Measurements from ENCODE around the gene PEX6. TPM values are rescaled to one million over a fixed set of nuclear protein-coding genes. Genes with fewer than 3 reads are reported as not detected.

Gene PEX6
- total RNA-seq, 2 experiments from 2014 or later: 23.8 to 24.7 TPM

DNA sequence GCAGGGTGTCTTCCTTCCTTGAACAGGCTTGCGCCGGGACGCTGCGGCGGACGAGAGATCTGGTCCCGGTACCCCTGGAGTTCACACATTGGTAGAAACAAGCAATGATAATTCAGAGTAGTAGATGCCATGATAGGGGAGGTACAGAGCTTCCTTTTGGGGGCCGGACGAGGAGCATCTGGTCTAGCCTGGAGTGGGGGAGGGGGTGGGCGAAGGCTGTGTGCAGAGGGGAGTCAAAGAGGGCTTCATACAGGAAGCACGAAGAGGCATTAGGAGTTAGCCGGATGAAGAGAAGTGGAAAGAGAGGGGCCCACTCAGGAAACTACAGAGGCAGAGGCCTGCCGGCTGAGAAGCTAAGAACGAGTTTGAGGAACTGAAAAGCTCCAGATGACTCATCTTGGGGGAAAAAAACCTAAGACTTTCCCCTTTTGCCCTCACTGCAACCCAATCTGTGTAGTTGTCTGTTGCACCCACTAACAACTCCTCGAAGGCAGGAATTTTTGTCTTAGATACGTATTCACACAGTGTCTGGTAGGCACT, 49.1 kb downstream of the PEX6 start:
- TSS peak; percentile 63 for BruUV-seq (replicated peaks)
- peaks cover 44% of the 10 kb centered on the region for H3K36me3 ChIP-seq (ENCODE audit: insufficient read depth, low read length)
- TF ChIP-seq, protein P1, sequence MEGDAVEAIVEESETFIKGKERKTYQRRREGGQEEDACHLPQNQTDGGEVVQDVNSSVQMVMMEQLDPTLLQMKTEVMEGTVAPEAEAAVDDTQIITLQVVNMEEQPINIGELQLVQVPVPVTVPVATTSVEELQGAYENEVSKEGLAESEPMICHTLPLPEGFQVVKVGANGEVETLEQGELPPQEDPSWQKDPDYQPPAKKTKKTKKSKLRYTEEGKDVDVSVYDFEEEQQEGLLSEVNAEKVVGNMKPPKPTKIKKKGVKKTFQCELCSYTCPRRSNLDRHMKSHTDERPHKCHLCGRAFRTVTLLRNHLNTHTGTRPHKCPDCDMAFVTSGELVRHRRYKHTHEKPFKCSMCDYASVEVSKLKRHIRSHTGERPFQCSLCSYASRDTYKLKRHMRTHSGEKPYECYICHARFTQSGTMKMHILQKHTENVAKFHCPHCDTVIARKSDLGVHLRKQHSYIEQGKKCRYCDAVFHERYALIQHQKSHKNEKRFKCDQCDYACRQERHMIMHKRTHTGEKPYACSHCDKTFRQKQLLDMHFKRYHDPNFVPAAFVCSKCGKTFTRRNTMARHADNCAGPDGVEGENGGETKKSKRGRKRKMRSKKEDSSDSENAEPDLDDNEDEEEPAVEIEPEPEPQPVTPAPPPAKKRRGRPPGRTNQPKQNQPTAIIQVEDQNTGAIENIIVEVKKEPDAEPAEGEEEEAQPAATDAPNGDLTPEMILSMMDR (conservative IDR thresholded peaks at IDR 0.05; ENCODE audit: low read length): no peak
- no peak for TF ChIP-seq EZH2phosphoT487 (IDR thresholded peaks at IDR 0.05; ENCODE audit: borderline replicate concordance, low read depth, low read length)
- H3K9me3 ChIP-seq (ENCODE audit: low read length): no peaks in the 10 kb centered on the region
- H3K4me2 ChIP-seq (ENCODE audit: low read length): peak overlapping the region; percentile 92
- ChIA-PET CTCF (ENCODE audit: unreplicated experiment) (interaction anchor here (0.6 to 1.3 kb wide), 5 partner anchors 92 to 422 kb away, joined by 3 to 14 read pairs (median 6); partner anchors contain the start of gene DNPH1), POLR2A (interaction anchor here (0.5 to 2.5 kb wide), 22 partner anchors 12 to 611 kb away, joined by 3 to 18 read pairs (median 5); partner anchors contain the start of genes ABCC10, CUL7, CUL9 and KLHDC3)
- intact Hi-C loops (cut with micrococcal nuclease; ENCODE audit: unreplicated experiment): loop anchor here (1.0 kb wide), 3 partner anchors 49 to 84 kb away; partner anchors contain the start of genes KLHDC3, PEX6 and PPP2R5D
- H3K27ac ChIP-seq (ENCODE audit: low read depth, low read length, poor library complexity, severe bottlenecking): peak overlapping the region; percentile 94
- peaks cover 48% of the 10 kb centered on the region for H3K79me2 ChIP-seq (ENCODE audit: insufficient read depth, low read depth, low read length)
- peak; percentile 95 for DNase-seq (ENCODE audit: low spot score)
- peak overlapping the region; percentile 84 for H3K4me3 ChIP-seq (ENCODE audit: low read depth, low read length, poor library complexity, severe bottlenecking)
- H3K9me2 ChIP-seq (ENCODE audit: insufficient read depth, low read length): no peaks in the 10 kb centered on the region
- peaks cover 33% of the 10 kb centered on the region for H3K4me1 ChIP-seq (ENCODE audit: insufficient read depth, low read length, poor library complexity, severe bottlenecking)
- peaks cover 23% of the 10 kb centered on the region for H4K20me1 ChIP-seq (ENCODE audit: insufficient read depth, low read length)
- peak overlapping the region; percentile 20; the same call in 1 of the 2 replicates for H2AFZ ChIP-seq (ENCODE audit: low read length)

DNA sequence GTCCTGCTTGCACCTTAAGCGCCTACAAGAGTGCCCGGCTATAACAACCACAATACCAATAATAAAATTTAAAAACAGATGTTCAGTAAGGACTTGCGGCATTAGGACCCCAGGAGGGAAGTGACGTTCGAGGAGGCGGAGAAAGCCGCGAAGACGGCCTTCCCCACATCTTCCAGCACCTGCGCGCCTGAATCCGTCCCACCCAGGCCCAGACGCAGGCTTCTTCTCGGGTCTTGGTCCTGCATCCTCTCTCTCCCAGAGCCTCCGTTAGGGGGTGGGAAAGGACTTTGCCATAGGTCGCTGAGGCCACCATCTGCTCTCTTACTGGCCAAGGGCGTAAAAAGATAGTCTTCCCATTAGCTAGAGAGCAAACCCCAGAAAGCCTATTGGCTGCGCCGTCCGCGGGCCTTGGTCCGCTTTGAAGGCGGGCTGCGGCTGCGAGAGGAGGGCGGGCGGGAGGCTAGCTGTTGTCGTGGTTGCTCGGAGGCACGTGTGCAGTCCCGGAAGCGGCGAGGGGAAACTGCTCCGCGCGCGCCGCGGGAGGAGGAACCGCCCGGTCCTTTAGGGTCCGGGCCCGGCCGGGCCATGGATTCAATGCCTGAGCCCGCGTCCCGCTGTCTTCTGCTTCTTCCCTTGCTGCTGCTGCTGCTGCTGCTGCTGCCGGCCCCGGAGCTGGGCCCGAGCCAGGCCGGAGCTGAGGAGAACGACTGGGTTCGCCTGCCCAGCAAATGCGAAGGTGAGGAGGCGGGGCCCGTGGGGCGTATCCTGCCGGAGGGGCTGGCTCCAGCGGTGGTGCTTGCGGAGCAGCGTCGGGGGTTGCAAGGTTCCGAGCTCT, 49.8 kb downstream of the PEX6 start, which contains the start of gene CNPY3:
Gene CNPY3 (plus strand): TSS at position 495 of the 835 bp plus-strand sequence. CDS start 91 bp downstream, at position 586.
- DNase-seq (ENCODE audit: low spot score): peak; percentile 98
- Histone ChIP-seq H3K79me2 (ENCODE audit: insufficient read depth, low read depth, low read length) (peaks cover 41% of the 10 kb centered on the region), H3K4me1 (ENCODE audit: insufficient read depth, low read length, poor library complexity, severe bottlenecking) (peaks cover 33% of the 10 kb centered on the region), H3K4me3 (ENCODE audit: low read depth, low read length, poor library complexity, severe bottlenecking) (peak within 1 kb of the TSS; percentile 84), H3K9me3 (ENCODE audit: low read length) (no peaks in the 10 kb centered on the region), H3K9me2 (ENCODE audit: insufficient read depth, low read length) (no peaks in the 10 kb centered on the region), H4K20me1 (ENCODE audit: insufficient read depth, low read length) (peaks cover 23% of the 10 kb centered on the region), H2AFZ (ENCODE audit: low read length) (peak within 1 kb of the TSS; percentile 60; the same call in 1 of the 2 replicates), H3K36me3 (ENCODE audit: insufficient read depth, low read length) (peaks cover 37% of the 10 kb centered on the region), H3K4me2 (ENCODE audit: low read length) (peak within 1 kb of the TSS; percentile 92), H3K27ac (ENCODE audit: low read depth, low read length, poor library complexity, severe bottlenecking) (peak within 1 kb of the TSS; percentile 94)
- POLR2A ChIA-PET: interaction anchor here (0.6 to 2.5 kb wide), 26 partner anchors 11 to 912 kb away, joined by 3 to 18 read pairs (median 4); partner anchors contain the start of genes ABCC10, CUL7, CUL9 and KLC4
- intact Hi-C loops (cut with micrococcal nuclease; ENCODE audit: unreplicated experiment): loop anchor here (1.0 kb wide), 3 partner anchors 50 to 85 kb away; partner anchors contain the start of genes KLHDC3, PEX6 and PPP2R5D
- no peak for TF ChIP-seq EZH2phosphoT487 (IDR thresholded peaks at IDR 0.05; ENCODE audit: borderline replicate concordance, low read depth, low read length)
- TF ChIP-seq, protein P1 (conservative IDR thresholded peaks at IDR 0.05; ENCODE audit: low read length): no peak
- CTCF ChIA-PET (ENCODE audit: unreplicated experiment): interaction anchor here (0.5 to 1.3 kb wide), 7 partner anchors 52 to 449 kb away, joined by 3 to 14 read pairs (median 5); partner anchors contain the start of gene DNPH1
- no TSS peak for BruUV-seq (replicated peaks)
